Ishikawa (cell line): ENCODE results near the gene RORC.

ENCODE experiments used
- CEBPB ChIP-seq: IDR thresholded peaks from 2 replicates; pipeline ENCODE4 v1.6.1; 2012
- CREB1 ChIP-seq: IDR thresholded peaks from 2 replicates; pipeline ENCODE4 v1.6.1; 2012; ENCODE audit warnings: low read depth
- EGR1 ChIP-seq: IDR thresholded peaks from 2 replicates; pipeline ENCODE4 v1.6.1; 2012
- EP300 ChIP-seq: IDR thresholded peaks from 2 replicates; pipeline ENCODE4 v1.6.1; 2012; ENCODE audit warnings: borderline replicate concordance
- FOXM1 ChIP-seq: IDR thresholded peaks from 2 replicates; pipeline ENCODE4 v1.6.1; 2012; ENCODE audit warnings: low read depth, borderline replicate concordance
- NFIC ChIP-seq: IDR thresholded peaks from 2 replicates; pipeline ENCODE4 v1.6.1; 2012
- RAD21 ChIP-seq: IDR thresholded peaks from 2 replicates; pipeline ENCODE4 v1.6.1; 2012; ENCODE audit warnings: low read depth
- TAF1 ChIP-seq: IDR thresholded peaks from 2 replicates; pipeline ENCODE4 v1.6.1; 2012; ENCODE audit warnings: low read depth, mild to moderate bottlenecking
- TCF12 ChIP-seq: IDR thresholded peaks from 2 replicates; pipeline ENCODE4 v1.6.1; 2012; ENCODE audit warnings: low read depth
- TEAD4 ChIP-seq: IDR thresholded peaks from 2 replicates; pipeline ENCODE4 v1.6.1; 2012
- YY1 ChIP-seq: IDR thresholded peaks from 2 replicates; pipeline ENCODE4 v1.6.1; 2012; ENCODE audit warnings: low read depth
- ZBTB7A ChIP-seq: IDR thresholded peaks from 2 replicates; pipeline ENCODE4 v1.6.1; 2012; ENCODE audit warnings: low read depth
- TF ChIP-seq, protein P1 (sequence below): IDR thresholded peaks from 2 replicates; pipeline ENCODE4 v1.6.1; 2012
- TF ChIP-seq, protein P2 (sequence below): IDR thresholded peaks from 2 replicates; pipeline ENCODE4 v1.6.1; 2012; ENCODE audit warnings: low read depth, mild to moderate bottlenecking
- TF ChIP-seq, protein P3 (sequence below): IDR thresholded peaks from 2 replicates; pipeline ENCODE4 v1.6.1; 2012

RORC gene

DNA sequence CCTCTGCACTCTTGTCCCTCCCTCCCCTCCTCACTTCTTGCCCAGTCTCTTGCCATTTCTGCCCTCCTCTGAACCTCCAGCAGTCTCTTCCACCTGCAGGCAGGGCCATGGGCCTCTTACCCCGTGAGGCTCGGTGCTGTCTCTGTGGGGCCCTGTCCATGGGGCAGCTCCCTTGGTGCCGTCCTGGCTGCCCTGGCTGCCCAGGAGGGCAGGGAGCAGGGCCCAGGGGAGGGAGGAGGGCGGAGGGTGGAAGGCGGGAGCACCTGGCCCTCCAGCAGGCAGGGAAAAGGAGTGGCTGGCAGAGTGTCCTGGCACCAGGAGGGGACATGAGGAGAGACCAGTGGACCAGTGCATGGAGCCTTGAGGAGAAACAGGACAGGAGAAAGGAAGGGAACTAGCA lies at the start of gene RORC:
Gene RORC (minus strand): TSS at position 198 of the 400 bp plus-strand sequence. CDS start 38 bp downstream, at position 160.
- TF ChIP-seq, protein P1, sequence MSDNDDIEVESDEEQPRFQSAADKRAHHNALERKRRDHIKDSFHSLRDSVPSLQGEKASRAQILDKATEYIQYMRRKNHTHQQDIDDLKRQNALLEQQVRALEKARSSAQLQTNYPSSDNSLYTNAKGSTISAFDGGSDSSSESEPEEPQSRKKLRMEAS = 0 out of 2 replicates have a peak, but pooled peaks have one; percentile 35
- TF ChIP-seq TAF1 = no peak
- peak; percentile 41; the same call in 1 of the 2 replicates for TF ChIP-seq NFIC

DNA sequence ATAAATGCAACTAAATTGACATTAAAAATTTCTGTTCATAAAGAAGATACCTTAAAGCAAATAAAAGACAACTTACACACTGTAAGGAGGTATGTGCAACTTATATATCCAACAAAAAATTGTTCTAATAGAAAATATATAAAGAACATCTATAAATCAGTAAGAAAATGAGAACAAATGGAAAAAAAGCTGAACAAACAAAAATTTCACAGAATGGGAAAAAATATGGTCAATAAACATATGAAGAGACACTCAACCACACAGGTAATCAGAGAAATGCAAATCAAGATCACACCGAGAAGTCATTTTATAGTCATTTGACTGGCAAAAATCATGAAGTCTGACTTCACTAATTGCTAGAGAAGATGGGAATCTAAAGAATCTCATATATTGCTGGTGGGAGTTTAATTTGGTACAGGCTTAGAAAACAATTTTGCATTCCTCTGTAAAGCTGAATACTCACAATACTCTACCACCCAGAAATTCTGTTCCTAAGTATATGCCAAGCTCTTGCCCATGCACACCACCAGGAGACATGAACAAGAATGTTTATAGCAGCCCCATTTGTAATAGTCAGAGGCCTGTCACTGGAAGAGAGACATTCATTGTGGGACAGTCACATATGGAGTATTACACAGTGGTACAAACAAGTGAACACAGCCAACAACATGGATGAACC lies 44.0 kb upstream of the RORC start:
- TF ChIP-seq, protein P2, sequence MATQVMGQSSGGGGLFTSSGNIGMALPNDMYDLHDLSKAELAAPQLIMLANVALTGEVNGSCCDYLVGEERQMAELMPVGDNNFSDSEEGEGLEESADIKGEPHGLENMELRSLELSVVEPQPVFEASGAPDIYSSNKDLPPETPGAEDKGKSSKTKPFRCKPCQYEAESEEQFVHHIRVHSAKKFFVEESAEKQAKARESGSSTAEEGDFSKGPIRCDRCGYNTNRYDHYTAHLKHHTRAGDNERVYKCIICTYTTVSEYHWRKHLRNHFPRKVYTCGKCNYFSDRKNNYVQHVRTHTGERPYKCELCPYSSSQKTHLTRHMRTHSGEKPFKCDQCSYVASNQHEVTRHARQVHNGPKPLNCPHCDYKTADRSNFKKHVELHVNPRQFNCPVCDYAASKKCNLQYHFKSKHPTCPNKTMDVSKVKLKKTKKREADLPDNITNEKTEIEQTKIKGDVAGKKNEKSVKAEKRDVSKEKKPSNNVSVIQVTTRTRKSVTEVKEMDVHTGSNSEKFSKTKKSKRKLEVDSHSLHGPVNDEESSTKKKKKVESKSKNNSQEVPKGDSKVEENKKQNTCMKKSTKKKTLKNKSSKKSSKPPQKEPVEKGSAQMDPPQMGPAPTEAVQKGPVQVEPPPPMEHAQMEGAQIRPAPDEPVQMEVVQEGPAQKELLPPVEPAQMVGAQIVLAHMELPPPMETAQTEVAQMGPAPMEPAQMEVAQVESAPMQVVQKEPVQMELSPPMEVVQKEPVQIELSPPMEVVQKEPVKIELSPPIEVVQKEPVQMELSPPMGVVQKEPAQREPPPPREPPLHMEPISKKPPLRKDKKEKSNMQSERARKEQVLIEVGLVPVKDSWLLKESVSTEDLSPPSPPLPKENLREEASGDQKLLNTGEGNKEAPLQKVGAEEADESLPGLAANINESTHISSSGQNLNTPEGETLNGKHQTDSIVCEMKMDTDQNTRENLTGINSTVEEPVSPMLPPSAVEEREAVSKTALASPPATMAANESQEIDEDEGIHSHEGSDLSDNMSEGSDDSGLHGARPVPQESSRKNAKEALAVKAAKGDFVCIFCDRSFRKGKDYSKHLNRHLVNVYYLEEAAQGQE = no peak
- TF ChIP-seq TCF12 (no peak), NFIC (no peak), CEBPB (no peak), ZBTB7A (no peak), TEAD4 (no peak), CREB1 (no peak), YY1 (no peak)
- TF ChIP-seq, protein P3, sequence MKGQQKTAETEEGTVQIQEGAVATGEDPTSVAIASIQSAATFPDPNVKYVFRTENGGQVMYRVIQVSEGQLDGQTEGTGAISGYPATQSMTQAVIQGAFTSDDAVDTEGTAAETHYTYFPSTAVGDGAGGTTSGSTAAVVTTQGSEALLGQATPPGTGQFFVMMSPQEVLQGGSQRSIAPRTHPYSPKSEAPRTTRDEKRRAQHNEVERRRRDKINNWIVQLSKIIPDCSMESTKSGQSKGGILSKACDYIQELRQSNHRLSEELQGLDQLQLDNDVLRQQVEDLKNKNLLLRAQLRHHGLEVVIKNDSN = no peak

DNA sequence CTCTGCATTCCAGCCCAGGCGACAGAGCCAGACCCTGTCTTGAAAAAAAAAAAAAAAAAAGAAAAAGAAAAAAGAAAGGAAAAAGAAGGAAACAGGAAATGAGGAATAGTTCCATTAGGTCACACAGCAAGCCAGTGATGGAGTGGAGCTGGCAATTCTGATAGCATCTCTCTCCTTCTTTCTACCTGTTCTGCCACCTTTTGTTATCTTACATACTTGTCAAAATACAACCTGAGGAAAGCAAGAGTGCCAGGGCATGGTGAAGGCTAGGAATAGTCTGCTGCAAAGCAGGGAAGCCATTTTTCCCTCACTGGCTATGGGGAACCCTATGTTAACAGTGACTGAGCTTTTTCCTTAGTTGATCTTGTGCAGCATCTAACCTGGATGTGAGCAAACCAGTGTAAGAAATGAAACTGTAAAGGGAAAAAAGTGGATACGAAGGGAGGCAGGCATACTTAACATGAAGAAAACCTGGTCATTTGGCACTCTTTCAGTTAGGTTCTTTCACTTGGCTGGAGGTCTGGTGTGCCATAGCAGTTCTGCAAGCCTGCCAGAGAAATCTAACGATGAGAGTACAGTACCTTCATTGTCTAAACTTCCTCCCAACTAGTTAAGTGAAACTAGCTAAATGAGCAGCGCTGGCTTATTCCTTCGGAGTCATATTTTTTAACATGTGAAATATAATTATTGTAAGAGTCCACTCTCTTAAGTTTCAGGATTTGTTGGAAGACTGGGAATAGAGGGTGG lies 39.9 kb upstream of the RORC start:
- no peak for TF ChIP-seq EGR1
- TF ChIP-seq, protein P2 = no peak
- no peak for TF ChIP-seq TAF1
- TF ChIP-seq TCF12 = no peak
- no peak for TF ChIP-seq CREB1
- TF ChIP-seq NFIC = no peak
- TF ChIP-seq YY1 = no peak
- TF ChIP-seq FOXM1 = no peak
- no peak for TF ChIP-seq EP300
- no peak for TF ChIP-seq TEAD4
- TF ChIP-seq, protein P1 = no peak
- no peak for TF ChIP-seq CEBPB
- no peak for TF ChIP-seq RAD21
- TF ChIP-seq ZBTB7A = no peak
- TF ChIP-seq, protein P3 = no peak

DNA sequence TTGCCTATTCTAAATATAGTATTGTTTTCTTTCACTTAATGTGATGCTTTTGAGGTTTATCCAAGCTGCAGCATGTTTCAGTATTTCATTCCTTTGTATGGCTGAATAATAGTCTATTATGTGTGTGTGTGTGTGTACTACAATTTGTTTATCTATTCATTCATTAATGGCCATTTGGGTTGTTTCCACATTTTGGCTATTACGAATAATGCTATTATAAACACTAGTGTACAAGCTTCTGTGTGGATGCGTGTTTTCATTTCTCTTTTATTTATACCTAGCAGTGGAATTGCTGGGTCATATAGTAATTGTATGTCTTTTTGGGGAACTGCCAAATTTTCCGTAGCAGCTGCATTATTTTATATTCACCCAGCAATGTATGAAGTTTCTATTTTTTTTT lies 36.9 kb upstream of the RORC start:
- TF ChIP-seq ZBTB7A = no peak
- TF ChIP-seq, protein P2 = no peak
- no peak for TF ChIP-seq YY1
- no peak for TF ChIP-seq RAD21
- TF ChIP-seq NFIC = no peak
- TF ChIP-seq EGR1 = no peak
- no peak for TF ChIP-seq TEAD4
- TF ChIP-seq EP300 = no peak
- no peak for TF ChIP-seq CREB1
- no peak for TF ChIP-seq FOXM1
- no peak for TF ChIP-seq TAF1
